GM12801 (cell line): ENCODE results near the gene WFS1.

ENCODE experiments used
- TF ChIP-seq, protein P1 (sequence below): IDR thresholded peaks from one replicate; pipeline ENCODE4 v1.5.1; 2011; ENCODE audit warnings: control low read depth; ENCODE audit not compliant: insufficient read length; ENCODE audit errors: extremely low read depth

The WFS1 gene

DNA sequence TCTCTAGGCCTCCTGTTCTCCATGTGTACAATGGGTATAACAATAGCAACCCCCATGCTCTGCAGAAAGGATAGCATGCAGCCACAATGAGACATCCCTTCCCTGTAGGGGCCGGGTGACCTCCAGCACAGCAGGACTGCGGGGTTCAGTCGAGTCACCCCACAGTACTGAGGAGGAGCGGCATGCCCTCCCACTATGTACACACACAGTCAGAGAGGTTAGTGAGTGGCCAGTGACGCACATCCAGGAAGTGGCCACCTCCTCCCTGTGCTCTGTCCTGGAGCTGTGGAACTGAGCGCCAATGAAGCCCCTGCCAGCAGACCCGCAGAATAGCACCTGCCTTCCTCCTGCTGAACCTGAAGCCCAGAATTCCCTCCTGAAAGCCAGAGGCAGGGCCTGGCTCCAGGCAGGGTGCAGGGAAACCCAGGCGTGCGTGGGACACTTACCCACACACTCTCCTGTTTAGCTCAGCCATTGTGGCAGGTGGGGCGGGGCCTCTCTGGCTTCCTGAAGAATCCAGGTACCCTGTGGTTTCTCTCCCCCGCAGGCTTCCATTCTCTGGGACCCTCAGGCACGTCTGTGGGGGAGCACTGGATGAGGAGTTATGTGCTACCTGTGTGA, 50.0 kb downstream of the WFS1 start:
- TF ChIP-seq, protein P1, sequence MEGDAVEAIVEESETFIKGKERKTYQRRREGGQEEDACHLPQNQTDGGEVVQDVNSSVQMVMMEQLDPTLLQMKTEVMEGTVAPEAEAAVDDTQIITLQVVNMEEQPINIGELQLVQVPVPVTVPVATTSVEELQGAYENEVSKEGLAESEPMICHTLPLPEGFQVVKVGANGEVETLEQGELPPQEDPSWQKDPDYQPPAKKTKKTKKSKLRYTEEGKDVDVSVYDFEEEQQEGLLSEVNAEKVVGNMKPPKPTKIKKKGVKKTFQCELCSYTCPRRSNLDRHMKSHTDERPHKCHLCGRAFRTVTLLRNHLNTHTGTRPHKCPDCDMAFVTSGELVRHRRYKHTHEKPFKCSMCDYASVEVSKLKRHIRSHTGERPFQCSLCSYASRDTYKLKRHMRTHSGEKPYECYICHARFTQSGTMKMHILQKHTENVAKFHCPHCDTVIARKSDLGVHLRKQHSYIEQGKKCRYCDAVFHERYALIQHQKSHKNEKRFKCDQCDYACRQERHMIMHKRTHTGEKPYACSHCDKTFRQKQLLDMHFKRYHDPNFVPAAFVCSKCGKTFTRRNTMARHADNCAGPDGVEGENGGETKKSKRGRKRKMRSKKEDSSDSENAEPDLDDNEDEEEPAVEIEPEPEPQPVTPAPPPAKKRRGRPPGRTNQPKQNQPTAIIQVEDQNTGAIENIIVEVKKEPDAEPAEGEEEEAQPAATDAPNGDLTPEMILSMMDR = no peak

DNA sequence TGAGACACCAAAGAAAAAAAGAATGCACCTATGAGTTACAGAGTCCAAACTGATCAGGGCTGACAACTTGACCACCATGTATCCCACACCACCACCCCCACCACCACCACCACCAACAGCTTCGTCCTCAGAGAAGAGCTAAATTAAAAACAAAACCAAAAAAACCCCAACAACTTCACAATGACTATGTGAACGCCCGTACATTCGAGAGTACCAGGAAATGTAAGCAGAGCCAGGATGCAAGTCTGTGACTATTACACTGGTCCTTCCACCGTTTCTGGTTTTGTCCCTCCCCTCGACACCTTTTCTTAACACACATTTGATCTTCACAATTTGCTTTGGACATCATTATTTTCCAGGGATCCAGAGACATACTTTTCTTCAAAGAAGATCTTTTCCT, 51.0 kb downstream of the WFS1 start:
- TF ChIP-seq, protein P1 = no peak

DNA sequence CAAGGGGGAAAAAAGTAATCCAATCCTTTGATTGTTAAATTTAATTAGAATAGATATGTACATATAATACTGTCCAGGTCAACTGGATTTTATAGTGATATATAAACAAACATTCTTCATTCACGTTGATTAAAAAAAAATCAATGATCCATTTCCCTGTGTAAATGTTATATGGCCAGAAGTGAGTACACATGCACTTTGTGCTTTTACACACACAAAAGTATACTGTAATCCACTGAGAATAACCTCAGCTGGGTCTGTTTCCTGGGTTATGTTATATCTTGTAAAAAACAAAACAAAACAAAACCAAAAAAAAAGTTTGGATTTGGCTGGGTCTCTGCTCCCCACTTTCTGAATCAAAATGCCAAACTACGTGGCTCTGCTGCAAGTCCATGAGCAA, 51.7 kb downstream of the WFS1 start:
- TF ChIP-seq, protein P1 = no peak

DNA sequence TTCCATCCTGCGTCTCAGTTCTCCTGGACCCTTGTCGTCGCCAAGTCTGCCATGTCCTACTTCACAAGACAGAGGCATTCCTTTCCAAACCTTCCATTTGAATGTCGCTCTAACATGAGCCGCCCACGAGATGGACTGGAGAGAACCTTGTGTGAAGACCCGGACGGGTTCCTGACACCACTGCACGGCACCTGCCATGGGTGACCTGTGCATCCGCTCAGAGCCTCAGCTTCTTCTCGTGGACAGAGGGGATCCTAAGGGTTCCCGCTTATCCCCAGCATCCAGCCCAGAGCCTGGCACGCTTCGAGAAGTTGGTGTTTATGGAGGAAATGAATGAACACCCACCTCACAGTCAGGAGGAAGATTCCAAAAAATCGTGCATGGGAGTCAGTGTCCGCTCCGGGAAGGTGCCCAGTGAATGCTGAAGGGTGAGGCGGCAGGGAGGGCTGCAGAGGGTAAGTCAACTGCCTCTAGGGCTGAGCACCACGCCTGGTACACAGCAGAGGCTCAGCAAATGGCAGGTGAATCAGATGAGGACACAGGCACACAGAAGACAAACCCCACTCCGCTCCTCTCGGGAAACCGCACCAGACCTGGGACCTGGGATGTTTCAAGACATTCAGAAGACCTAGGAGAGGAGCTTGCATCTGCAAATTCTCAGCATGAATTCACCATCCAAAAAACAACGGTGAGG, 52.6 kb downstream of the WFS1 start:
- TF ChIP-seq, protein P1 = no peak

DNA sequence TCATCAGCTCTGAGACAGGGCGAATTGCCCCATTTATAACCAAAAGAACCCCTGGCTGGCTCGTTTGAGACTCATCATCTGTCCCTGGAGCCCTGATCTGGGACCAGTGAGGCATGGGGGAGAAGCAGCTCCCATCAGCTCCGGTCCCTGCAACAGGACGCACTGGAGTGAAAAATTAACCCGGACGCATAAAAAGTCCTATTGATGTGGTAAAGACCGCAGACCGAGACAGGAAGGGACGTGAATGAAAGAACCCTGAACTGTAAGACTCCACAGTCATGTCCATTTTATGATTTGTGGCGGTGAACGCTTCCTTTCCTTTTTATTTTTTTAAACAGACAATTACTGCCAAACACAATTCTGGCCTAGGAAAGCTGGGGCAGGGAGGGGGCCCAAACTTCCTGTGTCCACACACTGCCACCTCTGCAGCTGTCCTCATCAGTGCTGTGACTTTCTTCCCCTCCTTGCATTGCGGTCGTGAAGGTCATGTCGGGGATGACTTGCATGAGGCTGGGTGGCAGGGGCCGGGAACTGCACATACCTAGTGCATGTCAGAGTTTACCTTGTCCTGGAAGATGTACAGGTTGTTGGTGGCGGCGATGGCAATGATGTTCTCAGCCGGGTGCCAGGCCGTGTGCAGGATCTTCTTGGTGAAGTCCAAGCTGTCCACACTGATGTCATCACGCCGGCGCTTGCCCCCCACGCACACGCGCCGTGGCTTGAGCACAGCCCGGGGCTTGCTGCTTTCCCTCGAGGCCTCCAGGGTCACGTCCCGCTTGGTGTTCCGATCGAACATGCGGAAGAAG, 53.3 kb downstream of the WFS1 start:
- TF ChIP-seq, protein P1 = no peak

DNA sequence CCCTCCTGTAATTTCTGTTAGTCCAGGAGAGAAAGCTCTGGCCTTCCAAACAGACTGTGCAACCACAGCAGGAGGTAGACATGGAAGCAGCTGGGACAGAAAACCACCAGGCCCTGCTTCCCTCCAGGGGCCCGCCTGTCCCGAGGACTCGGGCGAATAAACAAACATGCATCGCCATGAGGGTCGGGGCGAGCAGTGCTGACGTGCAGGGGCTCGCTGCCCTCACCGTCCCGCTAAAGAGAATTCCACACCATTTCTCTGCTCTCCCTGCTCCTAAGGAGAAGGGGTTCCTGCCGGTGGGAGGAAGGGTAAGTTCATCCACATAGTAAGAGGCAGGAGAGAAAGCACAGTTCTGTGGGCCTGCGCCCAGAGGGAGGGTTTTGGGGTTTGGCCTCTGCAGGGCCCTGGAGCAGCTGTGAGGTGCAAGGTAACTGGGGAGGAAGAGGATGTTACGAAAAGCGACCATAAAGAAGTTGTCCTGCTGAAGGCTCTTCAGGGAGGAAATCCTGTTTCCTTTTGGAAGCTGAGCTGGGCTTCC, 54.9 kb downstream of the WFS1 start:
- TF ChIP-seq, protein P1 = no peak
